Stimulated activated CD4-positive, alpha-beta T cell treated with anti-CD3 and anti-CD28 coated beads, Interleukin-12 subunit alpha, Interleukin-12 subunit beta, amount 100 ng/mL, for 24 hours (primary cell): Measurements from ENCODE around the gene RB1.

Source experiments
- DNase-seq, 2 experiments: peaks; one replicate each; pipeline ENCODE4 v3.0.0-alpha.2; 2020; ENCODE audit warnings: low read depth in 2 of 2

Gene RB1

GRCh38 chr13:48303359-48304142 is at the start of gene RB1:
Gene RB1 (plus strand): TSS chr13:48303751. CDS start chr13:48303913, 162 bp downstream.
- DNase-seq: peak; percentile 81 to 87

GRCh38 chr13:48253849-48254248 is 49.7 kb upstream of the RB1 start:
- DNase-seq: no peak

GRCh38 chr13:48255090-48255489 is 48.5 kb upstream of the RB1 start:
- no peak for DNase-seq

GRCh38 chr13:48255954-48256353 is 47.6 kb upstream of the RB1 start:
- DNase-seq: no peak

GRCh38 chr13:48258002-48258401 is 45.5 kb upstream of the RB1 start:
- DNase-seq: no peak

- no peak for DNase-seq
These were observed 45.1 kb upstream of the RB1 start for GRCh38 chr13:48258430-48258829.

- no peak for DNase-seq
These were observed 42.6 kb upstream of the RB1 start for GRCh38 chr13:48260970-48261369.

- DNase-seq: no peak
These were observed 40.4 kb upstream of the RB1 start for GRCh38 chr13:48263196-48263595.

GRCh38 chr13:48264058-48264457 is 39.5 kb upstream of the RB1 start:
- no peak for DNase-seq

GRCh38 chr13:48265217-48265815 is 38.2 kb upstream of the RB1 start:
- peak in 1 of 2 experiments; percentile 17 for DNase-seq

GRCh38 chr13:48266150-48266549 is 37.4 kb upstream of the RB1 start:
- DNase-seq: no peak

GRCh38 chr13:48266701-48267639 is 36.6 kb upstream of the RB1 start:
- no peak for DNase-seq

- DNase-seq: no peak
These were observed 35.5 kb upstream of the RB1 start for GRCh38 chr13:48268019-48268418.

- DNase-seq: no peak
These were observed 30.2 kb upstream of the RB1 start for GRCh38 chr13:48273346-48273745.

GRCh38 chr13:48275507-48275906 is 28.0 kb upstream of the RB1 start:
- no peak for DNase-seq

GRCh38 chr13:48278806-48279205 is 24.7 kb upstream of the RB1 start:
- DNase-seq: no peak

- DNase-seq: no peak
These were observed 22.0 kb upstream of the RB1 start for GRCh38 chr13:48281556-48281955.

- no peak for DNase-seq
These were observed 11.8 kb upstream of the RB1 start for GRCh38 chr13:48291730-48292129.

GRCh38 chr13:48292650-48293049 is 10.9 kb upstream of the RB1 start:
- DNase-seq: no peak

GRCh38 chr13:48294653-48295052 is 8.9 kb upstream of the RB1 start:
- no peak for DNase-seq

- no peak for DNase-seq
These were observed 8.3 kb upstream of the RB1 start for GRCh38 chr13:48295271-48295670.

- no peak for DNase-seq
These were observed 7.0 kb upstream of the RB1 start for GRCh38 chr13:48296528-48296927.
